SK-N-SH (cell line): ENCODE results near the gene PILRB. TPM values are rescaled to one million over a fixed set of nuclear protein-coding genes. Genes with fewer than 3 reads are reported as not detected.
"Not testable (repeated sequence)": the region's sequence is repeated elsewhere in the genome, so short reads cannot be mapped to it uniquely, and the experiment has no call there.

ENCODE experiments used
- CTCF ChIA-PET: fragments of 300-600, 350-600 bp; formaldehyde crosslinking; extraction: SDS; loops from one replicate; lab custom pipeline; 2021; lab: Yijun Ruan, JAX
- POLR2A ChIA-PET: fragments of 350-600 bp; sonication (Branson Sonifier 250); formaldehyde crosslinking; extraction: SDS; loops from one replicate; lab custom pipeline; 2020; ENCODE audit warnings: antibody characterized with exemption, inconsistent platforms; lab: Yijun Ruan, JAX
- DNase-seq: peaks from one replicate; pipeline ENCODE4 v3.0.0; 2012
- H2AFZ ChIP-seq: fragments of 200-600 bp; sonication (generic); 2 replicates; pipeline ENCODE4 v1.8.1; 2016; ENCODE audit warnings: antibody characterized with exemption, mild to moderate bottlenecking, low read depth
- H3F3A ChIP-seq: fragments of 200-600 bp; sonication (generic); replicated peaks from 2 replicates; pipeline ENCODE3; 2016; ENCODE audit warnings: antibody characterized with exemption, mild to moderate bottlenecking; ENCODE audit not compliant: insufficient read depth
- H3K27ac ChIP-seq, 2 experiments: fragments of 200-500 bp in 1 of 2; fragments of 200-600 bp in 1 of 2; sonication (Bioruptor generic) in 1 of 2; sonication (generic), shearing (Covaris generic) in 1 of 2; 2 replicates each; pipeline versions ENCODE4 v1.5.1 to v1.6.1; 2014 to 2016; ENCODE audit warnings: low read depth in 2 of 2, inconsistent platforms in 1 of 2, low read length in 1 of 2, mild to moderate bottlenecking in 1 of 2, mixed read lengths in 1 of 2
- H3K27me3 ChIP-seq: fragments of 200-600 bp; sonication (generic), shearing (Covaris generic); 2 replicates; pipeline ENCODE4 v1.6.1; 2016; ENCODE audit warnings: mixed run types; ENCODE audit not compliant: insufficient read depth
- H3K36me3 ChIP-seq, 2 experiments: fragments of 200-500 bp in 1 of 2; fragments of 200-600 bp in 1 of 2; sonication (Bioruptor generic) in 1 of 2; sonication (generic) in 1 of 2; replicated peaks in 1 of 2; 2 replicates each; pipeline versions ENCODE3 to v1.5.1; 2014 to 2016; ENCODE audit warnings: low read length in 1 of 2, mild to moderate bottlenecking in 1 of 2; ENCODE audit not compliant: insufficient read depth in 2 of 2, control insufficient read depth in 1 of 2
- H3K4me1 ChIP-seq, 2 experiments: fragments of 200-500 bp in 1 of 2; fragments of 200-600 bp in 1 of 2; sonication (Bioruptor generic) in 1 of 2; sonication (generic), shearing (Covaris generic) in 1 of 2; 2 replicates each; pipeline versions ENCODE4 v1.5.1 to v1.6.1; 2014 to 2016; ENCODE audit warnings: low read depth in 1 of 2, low read length in 1 of 2, mixed run types in 1 of 2; ENCODE audit not compliant: insufficient read depth in 2 of 2, control insufficient read depth in 1 of 2
- H3K4me2 ChIP-seq: fragments of 200-600 bp; sonication (generic), shearing (Covaris generic); 2 replicates; pipeline ENCODE4 v1.6.1; 2017; ENCODE audit warnings: mixed run types
- H3K4me3 ChIP-seq, 2 experiments: fragments of 200-500 bp in 1 of 2; fragments of 200-600 bp in 1 of 2; sonication (Bioruptor generic) in 1 of 2; sonication (generic), shearing (Covaris generic) in 1 of 2; 2 replicates each; pipeline versions ENCODE4 v1.5.1 to v1.8.1; 2014 to 2016; ENCODE audit warnings: low read depth in 2 of 2, inconsistent platforms in 1 of 2, low read length in 1 of 2, mild to moderate bottlenecking in 1 of 2, mixed read lengths in 1 of 2, moderate library complexity in 1 of 2
- H3K79me2 ChIP-seq: fragments of 200-600 bp; sonication (generic); 2 replicates; pipeline ENCODE4 v1.8.1; 2017; ENCODE audit warnings: mild to moderate bottlenecking; ENCODE audit not compliant: insufficient read depth
- H3K9ac ChIP-seq: fragments of 200-600 bp; sonication (generic); 2 replicates; pipeline ENCODE4 v1.6.1; 2017; ENCODE audit warnings: mixed run types
- H3K9me2 ChIP-seq: fragments of 200-600 bp; sonication (generic); 2 replicates; pipeline ENCODE4 v1.6.1; 2017; ENCODE audit warnings: mixed run types
- H3K9me3 ChIP-seq: fragments of 200-600 bp; sonication (generic); 2 replicates; pipeline ENCODE4 v1.6.1; 2017; ENCODE audit warnings: mixed run types, mild to moderate bottlenecking, moderate library complexity
- H4K20me1 ChIP-seq: fragments of 200-600 bp; sonication (generic); 2 replicates; pipeline ENCODE4 v1.6.1; 2017; ENCODE audit warnings: mild to moderate bottlenecking, mixed run types; ENCODE audit not compliant: insufficient read depth
- FOSL2 ChIP-seq: IDR thresholded peaks from 2 replicates; pipeline ENCODE4 v1.4.0; 2012; ENCODE audit warnings: low read depth, mild to moderate bottlenecking, moderate library complexity, borderline replicate concordance
- GABPA ChIP-seq: IDR thresholded peaks from 2 replicates; pipeline ENCODE4 v1.4.0; 2012; ENCODE audit warnings: low read depth, mild to moderate bottlenecking
- JUND ChIP-seq: IDR thresholded peaks from 2 replicates; pipeline ENCODE4 v1.4.0; 2012
- WGBS: methylation state at CpG from one replicate; pipeline ENCODE4 v1.1.6; 2017; ENCODE audit warnings: low lambda C conversion rate; 5-methylcytosine and 5-hydroxymethylcytosine counted together
- polyA plus RNA-seq, 3 experiments: library from polyadenylated mRNA; depleted of rRNA; stranded (reverse); fragments of >200 nt; gene quantifications; 2 replicates each; pipeline ENCODE4 v1.2.3, GENCODE V29; 2012
- TF ChIP-seq, protein P1 (sequence below): IDR thresholded peaks from 2 replicates; pipeline ENCODE4 v1.4.0; 2012; ENCODE audit warnings: low read depth
- TF ChIP-seq, protein P2 (sequence below): IDR thresholded peaks from 2 replicates; pipeline ENCODE4 v1.4.0; 2012; ENCODE audit warnings: low read depth, borderline replicate concordance
- TF ChIP-seq, protein P3 (sequence below): fragments of 200-600 bp; sonication (generic); IDR thresholded peaks from 2 replicates; pipeline ENCODE4 v1.6.1; 2017; ENCODE audit warnings: antibody characterized with exemption, mild to moderate bottlenecking, moderate library complexity

The PILRB gene
- polyA plus RNA-seq, 1 of the 3 experiments (the other 2 are of a cell fraction), result 55.4 TPM

DNA sequence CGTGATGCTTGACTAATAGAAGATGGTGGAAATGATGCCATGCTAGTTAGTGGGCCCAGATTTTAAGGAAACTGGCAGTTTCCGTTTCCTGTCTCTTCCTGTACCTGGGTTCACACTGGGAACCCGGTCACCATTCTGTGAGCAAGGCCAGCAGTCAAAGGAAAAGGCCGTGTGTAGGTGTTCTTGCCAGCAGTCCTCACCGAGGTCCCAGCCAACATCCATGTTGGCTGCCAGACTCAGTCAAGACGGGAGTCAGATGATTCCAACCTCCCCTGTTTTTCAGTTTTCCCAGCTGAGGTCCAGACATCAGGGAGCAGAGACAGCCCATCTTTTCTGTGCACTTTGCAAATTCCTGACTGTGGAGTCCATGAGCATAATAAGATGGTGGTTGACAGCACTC lies 15.2 kb upstream of the PILRB start:
- H3K4me2 ChIP-seq, result no peak overlapping the region
- no peaks in the 10 kb centered on the region for H3K27me3 ChIP-seq
- H3K36me3 ChIP-seq, result peaks cover 50 to 65% of the 10 kb centered on the region in 2 experiments
- no peak overlapping the region for H3K4me3 ChIP-seq
- H3K27ac ChIP-seq, result no peak overlapping the region
- H4K20me1 ChIP-seq, result peaks cover 30% of the 10 kb centered on the region
- TF ChIP-seq GABPA, result no peak
- WGBS, result 98% methylated on average over 6 of the region's 6 CpGs
- DNase-seq, result no peak
- no peaks in the 10 kb centered on the region for H3K9me3 ChIP-seq
- peaks cover 89% of the 10 kb centered on the region for H3K79me2 ChIP-seq
- peaks cover 23% of the 10 kb centered on the region for H3F3A ChIP-seq
- H3K9me2 ChIP-seq, result no peaks in the 10 kb centered on the region
- ChIA-PET CTCF (interaction anchor here (0.8 to 1.5 kb wide), 4 partner anchors 65 to 168 kb away, joined by 3 to 8 read pairs (median 4); no protein-coding TSS in a partner anchor), POLR2A (no interaction called here)
- H3K4me1 ChIP-seq, result peaks cover 0 to 7% of the 10 kb centered on the region in 2 experiments; a peak in 2 of 4 replicates
- H3K9ac ChIP-seq, result no peak overlapping the region
- no peak overlapping the region for H2AFZ ChIP-seq

DNA sequence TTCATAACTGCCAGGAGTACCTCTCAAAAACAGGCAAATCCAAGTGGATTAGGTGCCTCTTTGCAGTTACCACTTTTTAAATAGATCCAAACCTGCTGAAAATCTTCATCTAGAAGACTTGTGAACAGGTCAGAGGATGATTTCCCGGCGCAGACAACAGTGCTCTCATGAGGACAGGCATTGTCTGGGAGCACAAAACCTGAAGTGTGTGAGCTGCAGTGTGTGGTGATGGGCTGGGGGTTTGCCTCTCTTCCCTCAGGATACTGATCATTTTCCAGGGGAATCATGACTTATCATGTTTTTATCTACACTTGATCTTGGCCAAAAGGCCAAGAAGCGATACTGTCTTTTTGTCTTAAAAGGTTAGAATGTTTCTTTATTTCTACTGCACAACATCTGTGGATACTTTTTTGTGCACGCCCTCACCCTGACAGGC lies 13.8 kb upstream of the PILRB start:
- Histone ChIP-seq H3K36me3 (peaks cover 53 to 68% of the 10 kb centered on the region in 2 experiments), H3K27ac (peak overlapping the region in 1 of 2 experiments; percentile 66; a peak in 1 of 4 replicates), H3F3A (peaks cover 20% of the 10 kb centered on the region), H3K79me2 (peaks cover 78% of the 10 kb centered on the region), H4K20me1 (peaks cover 27% of the 10 kb centered on the region)
- H3K27me3 ChIP-seq, H3K4me1 ChIP-seq, POLR2A ChIA-PET, DNase-seq, H3K4me2 ChIP-seq, H3K9me3 ChIP-seq, H3K9ac ChIP-seq, H3K4me3 ChIP-seq, H2AFZ ChIP-seq, H3K9me2 ChIP-seq: not testable (repeated sequence)
- CTCF ChIA-PET, result interaction anchor here (0.7 to 4.0 kb wide), 10 partner anchors 12 to 212 kb away, joined by 3 to 32 read pairs (median 4); no protein-coding TSS in a partner anchor
- WGBS, result 64% methylated on average over 3 of the region's 4 CpGs

DNA sequence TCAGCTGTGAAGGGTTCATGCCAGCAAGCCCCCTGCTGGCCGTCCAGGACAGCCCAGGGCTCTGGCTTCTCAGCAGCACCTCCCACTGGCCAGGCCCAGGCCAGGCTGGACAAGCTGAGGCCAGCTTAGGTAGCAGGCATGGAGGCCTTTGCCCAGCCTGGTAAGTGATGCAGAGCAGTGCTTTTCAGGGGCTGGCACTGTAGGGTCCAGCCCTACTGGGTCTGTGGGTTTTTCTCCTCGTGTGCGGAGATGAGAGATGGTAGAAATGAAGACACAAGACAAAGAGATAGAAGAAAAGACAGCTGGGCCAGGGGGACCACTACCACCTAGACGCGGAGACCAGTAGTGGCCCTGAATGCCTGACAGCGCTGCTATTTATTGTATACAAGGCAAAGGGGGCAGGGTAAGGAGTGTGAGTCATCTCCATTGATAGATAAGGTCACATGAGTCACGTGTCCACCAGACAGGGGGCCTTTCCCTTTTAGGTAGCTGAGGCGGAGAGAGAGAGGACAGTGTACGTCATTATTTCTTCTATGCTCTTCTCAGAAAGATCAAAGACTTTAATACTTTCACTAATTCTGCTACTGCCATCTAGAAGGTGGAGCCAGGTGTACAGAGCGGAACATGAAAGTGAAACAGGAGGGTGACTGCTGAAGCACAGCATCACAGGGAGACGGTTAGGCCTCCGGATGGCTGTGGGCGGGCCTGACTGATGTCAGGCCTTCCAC lies 13.2 kb upstream of the PILRB start:
- Histone ChIP-seq H3K27ac (peak overlapping the region in 1 of 2 experiments; percentile 66; a peak in 2 of 4 replicates), H3K36me3 (peaks cover 59 to 71% of the 10 kb centered on the region in 2 experiments), H4K20me1 (peaks cover 27% of the 10 kb centered on the region), H3F3A (peaks cover 20% of the 10 kb centered on the region), H3K4me2 (peak overlapping the region; percentile 60; the same call in 1 of the 2 replicates), H3K79me2 (peaks cover 72% of the 10 kb centered on the region)
- H3K9me3 ChIP-seq, H3K9ac ChIP-seq, H2AFZ ChIP-seq, H3K4me1 ChIP-seq, DNase-seq, H3K27me3 ChIP-seq, H3K4me3 ChIP-seq, POLR2A ChIA-PET, H3K9me2 ChIP-seq: not testable (repeated sequence)
- CTCF ChIA-PET, result interaction anchor here (0.7 to 4.0 kb wide), 13 partner anchors 12 to 213 kb away, joined by 3 to 32 read pairs (median 3); no protein-coding TSS in a partner anchor
- 70% methylated on average over 10 of the region's 13 CpGs for WGBS
- TF ChIP-seq FOSL2 (peak; percentile 65; the same call in 1 of the 2 replicates), JUND (peak; percentile 75; the same call in 1 of the 2 replicates)
- TF ChIP-seq, protein P1, sequence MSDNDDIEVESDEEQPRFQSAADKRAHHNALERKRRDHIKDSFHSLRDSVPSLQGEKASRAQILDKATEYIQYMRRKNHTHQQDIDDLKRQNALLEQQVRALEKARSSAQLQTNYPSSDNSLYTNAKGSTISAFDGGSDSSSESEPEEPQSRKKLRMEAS, result 0 out of 2 replicates have a peak, but pooled peaks have one; percentile 11
- TF ChIP-seq, protein P2, sequence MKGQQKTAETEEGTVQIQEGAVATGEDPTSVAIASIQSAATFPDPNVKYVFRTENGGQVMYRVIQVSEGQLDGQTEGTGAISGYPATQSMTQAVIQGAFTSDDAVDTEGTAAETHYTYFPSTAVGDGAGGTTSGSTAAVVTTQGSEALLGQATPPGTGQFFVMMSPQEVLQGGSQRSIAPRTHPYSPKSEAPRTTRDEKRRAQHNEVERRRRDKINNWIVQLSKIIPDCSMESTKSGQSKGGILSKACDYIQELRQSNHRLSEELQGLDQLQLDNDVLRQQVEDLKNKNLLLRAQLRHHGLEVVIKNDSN, result peak; percentile 84
- TF ChIP-seq, protein P3, sequence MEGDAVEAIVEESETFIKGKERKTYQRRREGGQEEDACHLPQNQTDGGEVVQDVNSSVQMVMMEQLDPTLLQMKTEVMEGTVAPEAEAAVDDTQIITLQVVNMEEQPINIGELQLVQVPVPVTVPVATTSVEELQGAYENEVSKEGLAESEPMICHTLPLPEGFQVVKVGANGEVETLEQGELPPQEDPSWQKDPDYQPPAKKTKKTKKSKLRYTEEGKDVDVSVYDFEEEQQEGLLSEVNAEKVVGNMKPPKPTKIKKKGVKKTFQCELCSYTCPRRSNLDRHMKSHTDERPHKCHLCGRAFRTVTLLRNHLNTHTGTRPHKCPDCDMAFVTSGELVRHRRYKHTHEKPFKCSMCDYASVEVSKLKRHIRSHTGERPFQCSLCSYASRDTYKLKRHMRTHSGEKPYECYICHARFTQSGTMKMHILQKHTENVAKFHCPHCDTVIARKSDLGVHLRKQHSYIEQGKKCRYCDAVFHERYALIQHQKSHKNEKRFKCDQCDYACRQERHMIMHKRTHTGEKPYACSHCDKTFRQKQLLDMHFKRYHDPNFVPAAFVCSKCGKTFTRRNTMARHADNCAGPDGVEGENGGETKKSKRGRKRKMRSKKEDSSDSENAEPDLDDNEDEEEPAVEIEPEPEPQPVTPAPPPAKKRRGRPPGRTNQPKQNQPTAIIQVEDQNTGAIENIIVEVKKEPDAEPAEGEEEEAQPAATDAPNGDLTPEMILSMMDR, result peak; percentile 81
